Gastrocnemius medialis (tissue), 4 donors: Measurements from ENCODE around the gene FBLN2.

Experiments
- POLR2A ChIP-seq, 2 donors: fragments of 450-650 bp; IDR thresholded peaks; one replicate each; pipeline ENCODE4 v1.6.1; 2017; ENCODE audit warnings: antibody characterized with exemption in 2 of 2, mild to moderate bottlenecking in 2 of 2, moderate library complexity in 2 of 2
- TF ChIP-seq, protein P1 (sequence below), 5 experiments: fragments of 450-650 bp in 3 of 5; fragments of 200-600 bp in 2 of 5; sonication (generic) in 2 of 5; IDR thresholded peaks in 4 of 5; conservative IDR thresholded peaks in 1 of 5; 1 replicate in 4 of 5; 2 replicates in 1 of 5; pipeline ENCODE4 v1.5.1; 2016 to 2019; ENCODE audit warnings: antibody characterized with exemption in 5 of 5, mild to moderate bottlenecking in 3 of 5, moderate library complexity in 3 of 5

DNA sequence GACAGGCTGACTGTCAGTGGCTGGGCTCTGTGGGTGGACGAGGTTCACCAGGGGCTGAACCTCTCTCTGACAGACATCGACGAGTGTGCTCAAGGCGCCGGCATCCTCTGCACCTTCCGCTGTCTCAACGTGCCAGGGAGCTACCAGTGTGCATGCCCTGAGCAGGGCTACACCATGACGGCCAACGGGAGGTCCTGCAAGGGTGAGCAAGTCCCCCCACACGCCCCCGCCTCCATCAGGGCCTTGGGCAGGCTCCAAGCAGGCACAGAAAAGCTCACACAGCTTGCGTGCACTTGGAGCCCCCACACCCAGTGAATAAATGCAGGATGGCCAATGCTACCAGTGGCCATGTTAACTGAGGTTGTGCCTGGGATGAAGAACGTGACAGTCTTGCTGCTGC lies 82.3 kb downstream of the FBLN2 start:
- TF ChIP-seq, protein P1, sequence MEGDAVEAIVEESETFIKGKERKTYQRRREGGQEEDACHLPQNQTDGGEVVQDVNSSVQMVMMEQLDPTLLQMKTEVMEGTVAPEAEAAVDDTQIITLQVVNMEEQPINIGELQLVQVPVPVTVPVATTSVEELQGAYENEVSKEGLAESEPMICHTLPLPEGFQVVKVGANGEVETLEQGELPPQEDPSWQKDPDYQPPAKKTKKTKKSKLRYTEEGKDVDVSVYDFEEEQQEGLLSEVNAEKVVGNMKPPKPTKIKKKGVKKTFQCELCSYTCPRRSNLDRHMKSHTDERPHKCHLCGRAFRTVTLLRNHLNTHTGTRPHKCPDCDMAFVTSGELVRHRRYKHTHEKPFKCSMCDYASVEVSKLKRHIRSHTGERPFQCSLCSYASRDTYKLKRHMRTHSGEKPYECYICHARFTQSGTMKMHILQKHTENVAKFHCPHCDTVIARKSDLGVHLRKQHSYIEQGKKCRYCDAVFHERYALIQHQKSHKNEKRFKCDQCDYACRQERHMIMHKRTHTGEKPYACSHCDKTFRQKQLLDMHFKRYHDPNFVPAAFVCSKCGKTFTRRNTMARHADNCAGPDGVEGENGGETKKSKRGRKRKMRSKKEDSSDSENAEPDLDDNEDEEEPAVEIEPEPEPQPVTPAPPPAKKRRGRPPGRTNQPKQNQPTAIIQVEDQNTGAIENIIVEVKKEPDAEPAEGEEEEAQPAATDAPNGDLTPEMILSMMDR (IDR thresholded peaks at IDR 0.05 in 4 of 5, conservative IDR thresholded peaks at IDR 0.05 in 1 of 5): no peak
- no peak for TF ChIP-seq POLR2A (IDR thresholded peaks at IDR 0.05)
